Measurements from ENCODE around the gene ARL11.

ARL11 gene

GRCh38 chr13:49645451-49645850 lies 17.1 kb downstream of the ARL11 start:
- no peak for DNase-seq (ENCODE audit: low spot score)
- POLR2A ChIA-PET (ENCODE audit: low non-redundant PET), result no interaction called here
- no peak for TF ChIP-seq CTCF (conservative IDR thresholded peaks at IDR 0.05; ENCODE audit: low read depth)
- CTCF ChIA-PET, result no interaction called here
- H3K27ac ChIP-seq, result no peak overlapping the region

GRCh38 chr13:49646688-49647087 lies 18.4 kb downstream of the ARL11 start:
- no peak overlapping the region for H3K27ac ChIP-seq
- ChIA-PET CTCF (interaction anchor here (0.6 kb wide), 1 partner anchor 1488 kb away, joined by 3 read pairs; no protein-coding TSS in a partner anchor), POLR2A (ENCODE audit: low non-redundant PET) (no interaction called here)
- no peak for TF ChIP-seq CTCF (conservative IDR thresholded peaks at IDR 0.05; ENCODE audit: low read depth)
- no peak for DNase-seq (ENCODE audit: low spot score)

GRCh38 chr13:49649244-49649962 lies 21.1 kb downstream of the ARL11 start:
- H3K27ac ChIP-seq, result no peak overlapping the region
- ChIA-PET POLR2A (ENCODE audit: low non-redundant PET) (no interaction called here), CTCF (interaction anchor here (0.6 to 0.8 kb wide), 5 partner anchors 11 to 728 kb away, joined by 3 to 6 read pairs (median 3); no protein-coding TSS in a partner anchor)
- peak; percentile 21 for DNase-seq (ENCODE audit: low spot score)
- no peak; the same call in 1 of the 2 replicates for TF ChIP-seq CTCF (conservative IDR thresholded peaks at IDR 0.05; ENCODE audit: low read depth)

GRCh38 chr13:49649963-49650312 lies 21.6 kb downstream of the ARL11 start:
- ChIA-PET CTCF (interaction anchor here (0.6 to 0.7 kb wide), 3 partner anchors 195 to 727 kb away, joined by 3 to 6 read pairs (median 3); no protein-coding TSS in a partner anchor), POLR2A (ENCODE audit: low non-redundant PET) (no interaction called here)
- no peak overlapping the region for H3K27ac ChIP-seq
- no peak for DNase-seq (ENCODE audit: low spot score)
- TF ChIP-seq CTCF (conservative IDR thresholded peaks at IDR 0.05; ENCODE audit: low read depth), result no peak

- POLR2A ChIA-PET (ENCODE audit: low non-redundant PET), result no interaction called here
- no peak for TF ChIP-seq CTCF (conservative IDR thresholded peaks at IDR 0.05; ENCODE audit: low read depth)
- H3K27ac ChIP-seq, result no peak overlapping the region
- CTCF ChIA-PET, result interaction anchor here (0.6 to 0.8 kb wide), 4 partner anchors 10 to 284 kb away, joined by 3 to 4 read pairs (median 3); partner anchors contain the start of gene SPRYD7
- DNase-seq (ENCODE audit: low spot score), result no peak
Observed at GRCh38 chr13:49651570-49652354, 23.5 kb downstream of the ARL11 start.

- peak; percentile 55 for DNase-seq (ENCODE audit: low spot score)
- H3K27ac ChIP-seq, result no peak overlapping the region
- peak; percentile 39 for TF ChIP-seq CTCF (conservative IDR thresholded peaks at IDR 0.05; ENCODE audit: low read depth)
- ChIA-PET CTCF (interaction anchor here (0.6 to 0.8 kb wide), 5 partner anchors 21 to 283 kb away, joined by 3 read pairs; partner anchors contain the start of gene SPRYD7), POLR2A (ENCODE audit: low non-redundant PET) (no interaction called here)
Observed at GRCh38 chr13:49652355-49653305, 24.3 kb downstream of the ARL11 start.
